ENCODE data around the gene TEX26. TPM values are rescaled to one million over a fixed set of nuclear protein-coding genes. Genes with fewer than 3 reads are reported as not detected.

TEX26 gene
- total RNA-seq, 2 donors from 2014 or later, result not detected

DNA sequence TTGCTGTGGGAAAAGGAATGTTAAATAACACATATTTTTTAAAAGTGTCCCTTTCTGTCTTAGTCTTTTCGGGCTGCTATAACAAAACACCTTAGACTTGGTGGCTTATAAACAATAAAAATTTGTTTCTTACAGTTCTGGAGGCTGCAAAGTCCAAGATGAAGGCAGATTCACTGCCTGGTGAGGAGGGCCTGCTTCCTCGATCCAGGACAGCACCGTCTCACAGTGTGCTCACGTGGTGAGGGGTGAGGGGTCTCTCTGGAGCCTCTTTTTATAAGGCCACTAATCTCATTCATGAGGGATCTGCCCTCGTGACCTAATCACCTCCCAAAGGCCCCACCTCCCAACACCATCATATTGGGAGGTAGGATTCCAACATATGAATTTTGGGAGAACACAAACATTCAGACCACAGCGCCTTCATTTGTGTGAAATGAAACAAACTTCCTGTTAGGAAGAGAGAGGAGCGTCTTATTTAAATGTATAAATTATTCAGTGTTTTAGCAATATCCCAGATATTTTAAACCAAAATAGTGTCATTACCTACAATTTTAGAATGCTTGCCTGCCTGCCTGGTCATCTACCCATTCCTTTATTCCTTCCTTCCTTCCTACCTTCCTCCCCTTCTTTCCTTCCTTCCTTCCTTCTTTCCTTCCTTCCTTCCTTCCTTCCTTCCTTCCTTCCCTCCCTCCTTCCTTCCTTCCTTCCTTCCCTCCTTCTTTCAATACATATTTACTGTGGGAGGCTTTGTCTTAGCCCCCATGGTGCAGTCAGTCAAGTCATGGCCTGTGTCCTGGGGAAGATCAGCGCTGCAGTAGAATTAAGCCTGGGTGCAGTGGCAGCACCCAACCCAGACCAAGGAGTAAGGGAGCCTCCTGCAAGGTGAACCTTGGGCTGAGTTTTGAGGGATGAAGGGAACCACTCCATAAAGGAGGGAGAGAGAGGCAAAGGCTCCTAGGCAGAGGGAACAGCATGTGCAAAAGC, 84.2 kb downstream of the TEX26 start:
- no peaks in the 10 kb centered on the region for H3K9me3 ChIP-seq
- H3K36me3 ChIP-seq, result no peaks in the 10 kb centered on the region
- TF ChIP-seq, protein P1, sequence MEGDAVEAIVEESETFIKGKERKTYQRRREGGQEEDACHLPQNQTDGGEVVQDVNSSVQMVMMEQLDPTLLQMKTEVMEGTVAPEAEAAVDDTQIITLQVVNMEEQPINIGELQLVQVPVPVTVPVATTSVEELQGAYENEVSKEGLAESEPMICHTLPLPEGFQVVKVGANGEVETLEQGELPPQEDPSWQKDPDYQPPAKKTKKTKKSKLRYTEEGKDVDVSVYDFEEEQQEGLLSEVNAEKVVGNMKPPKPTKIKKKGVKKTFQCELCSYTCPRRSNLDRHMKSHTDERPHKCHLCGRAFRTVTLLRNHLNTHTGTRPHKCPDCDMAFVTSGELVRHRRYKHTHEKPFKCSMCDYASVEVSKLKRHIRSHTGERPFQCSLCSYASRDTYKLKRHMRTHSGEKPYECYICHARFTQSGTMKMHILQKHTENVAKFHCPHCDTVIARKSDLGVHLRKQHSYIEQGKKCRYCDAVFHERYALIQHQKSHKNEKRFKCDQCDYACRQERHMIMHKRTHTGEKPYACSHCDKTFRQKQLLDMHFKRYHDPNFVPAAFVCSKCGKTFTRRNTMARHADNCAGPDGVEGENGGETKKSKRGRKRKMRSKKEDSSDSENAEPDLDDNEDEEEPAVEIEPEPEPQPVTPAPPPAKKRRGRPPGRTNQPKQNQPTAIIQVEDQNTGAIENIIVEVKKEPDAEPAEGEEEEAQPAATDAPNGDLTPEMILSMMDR (IDR thresholded peaks at IDR 0.05), result no peak
- H3K27ac ChIP-seq, result no peak overlapping the region
- H3K27me3 ChIP-seq, result no peaks in the 10 kb centered on the region
- H3K4me1 ChIP-seq, result no peaks in the 10 kb centered on the region
- H3K4me3 ChIP-seq, result no peak overlapping the region
- DNase-seq (ENCODE audit: low spot score), result no peak

DNA sequence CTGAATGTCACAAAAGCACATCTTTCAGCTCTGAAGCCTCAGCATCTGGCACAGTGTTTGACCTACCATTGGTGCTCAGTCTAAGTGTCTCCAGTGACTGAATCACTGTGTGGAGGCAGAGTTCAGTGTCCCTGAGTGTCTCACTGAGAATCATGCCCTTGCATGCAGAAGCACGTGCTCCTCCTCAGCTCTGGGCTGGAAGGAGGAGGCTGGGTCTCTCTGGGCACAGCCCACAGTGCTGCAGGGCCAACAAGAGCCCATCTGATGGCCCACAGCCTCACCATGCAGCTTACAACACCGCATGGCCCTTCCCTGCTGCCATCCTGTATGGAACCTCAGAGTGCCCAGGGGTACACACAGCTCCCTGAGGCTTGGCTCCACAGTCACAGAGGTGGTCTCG, 86.1 kb downstream of the TEX26 start:
- Histone ChIP-seq H3K4me1 (no peaks in the 10 kb centered on the region), H3K36me3 (no peaks in the 10 kb centered on the region), H3K9me3 (no peaks in the 10 kb centered on the region), H3K27me3 (no peaks in the 10 kb centered on the region), H3K27ac (no peak overlapping the region), H3K4me3 (no peak overlapping the region)
- TF ChIP-seq, protein P1 (IDR thresholded peaks at IDR 0.05), result no peak
- DNase-seq (ENCODE audit: low spot score), result no peak

DNA sequence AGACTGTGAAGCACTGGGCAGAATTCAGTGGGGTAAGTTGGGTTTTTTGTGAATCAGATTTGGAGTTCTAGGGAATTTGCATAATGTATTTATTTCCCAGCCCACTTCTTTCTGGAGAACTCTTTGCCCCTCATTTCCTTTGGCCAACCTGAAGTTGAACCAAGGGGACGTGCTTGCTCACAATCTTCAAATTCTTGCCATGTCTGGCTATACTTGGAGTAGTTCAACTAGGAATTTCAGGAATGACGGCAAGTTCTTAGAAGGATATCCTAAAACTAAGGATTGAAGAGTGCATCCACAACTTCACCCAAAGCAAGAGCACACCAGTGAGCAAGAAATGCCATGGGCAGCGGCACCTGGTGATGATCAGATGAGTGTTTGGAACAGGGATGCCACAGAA, 88.5 kb downstream of the TEX26 start:
- no peaks in the 10 kb centered on the region for H3K27me3 ChIP-seq
- no peaks in the 10 kb centered on the region for H3K36me3 ChIP-seq
- H3K4me3 ChIP-seq, result no peak overlapping the region
- DNase-seq (ENCODE audit: low spot score), result no peak
- TF ChIP-seq, protein P1 (IDR thresholded peaks at IDR 0.05), result no peak
- no peaks in the 10 kb centered on the region for H3K9me3 ChIP-seq
- no peak overlapping the region for H3K27ac ChIP-seq
- H3K4me1 ChIP-seq, result no peaks in the 10 kb centered on the region

DNA sequence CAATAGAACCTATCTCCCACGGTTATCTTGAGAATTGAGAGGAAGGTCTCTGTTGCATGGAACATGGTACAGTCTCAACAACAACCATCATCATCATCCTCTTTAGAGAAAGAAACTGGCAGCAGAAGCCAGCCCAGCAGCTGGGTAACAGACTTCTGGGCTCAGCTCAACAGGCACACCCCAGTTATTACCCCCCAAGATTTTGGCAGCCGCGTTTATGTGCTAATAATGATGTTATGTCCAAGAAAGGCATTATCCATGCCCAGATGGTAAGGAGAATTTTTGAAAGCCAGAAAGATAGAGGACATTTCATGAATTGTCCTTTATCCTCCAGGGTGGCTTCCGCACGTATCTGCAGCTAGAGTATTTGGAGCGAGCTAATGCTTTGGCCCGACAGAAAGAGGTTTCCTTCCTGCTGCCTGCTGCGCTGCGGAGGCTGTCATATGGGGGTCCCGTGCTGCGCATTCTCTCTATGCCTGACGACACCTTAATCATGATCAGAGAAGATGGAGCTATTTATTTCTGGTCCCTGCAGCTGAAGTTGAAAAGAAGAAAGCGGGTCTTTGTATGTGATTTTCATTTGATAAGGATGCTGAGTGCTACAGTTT, 89.9 kb downstream of the TEX26 start:
- Histone ChIP-seq H3K4me1 (no peaks in the 10 kb centered on the region), H3K4me3 (no peak overlapping the region), H3K36me3 (no peaks in the 10 kb centered on the region), H3K27ac (no peak overlapping the region), H3K27me3 (no peaks in the 10 kb centered on the region), H3K9me3 (no peaks in the 10 kb centered on the region)
- TF ChIP-seq, protein P1 (IDR thresholded peaks at IDR 0.05), result no peak
- DNase-seq (ENCODE audit: low spot score), result no peak

DNA sequence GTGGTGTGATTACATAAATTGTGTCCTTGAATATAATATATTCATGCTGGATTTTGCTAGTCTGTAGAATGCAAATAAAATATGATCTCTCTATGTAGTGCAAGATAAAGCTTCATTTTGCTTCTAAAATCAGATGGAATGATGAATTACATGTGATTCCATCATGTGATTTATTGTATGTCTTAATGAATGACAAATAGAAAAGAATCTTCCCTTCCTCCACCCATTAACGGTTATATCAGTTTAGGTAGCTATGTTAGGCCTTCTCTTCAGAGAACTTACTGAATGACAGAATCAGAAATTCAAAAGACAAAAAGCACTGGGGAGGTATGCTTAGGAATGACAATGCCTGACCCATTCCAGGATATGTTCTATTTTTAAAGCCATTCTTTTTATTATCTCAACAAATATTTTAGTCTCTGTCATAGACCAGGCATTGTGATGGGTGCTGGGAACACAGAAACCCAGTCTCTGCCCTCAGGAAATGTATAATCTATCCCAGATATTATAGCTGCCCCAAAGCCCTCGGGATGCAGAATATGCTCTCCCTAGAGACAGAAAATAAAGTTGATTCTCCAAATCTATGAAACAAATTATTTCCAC, 90.6 kb downstream of the TEX26 start:
- TF ChIP-seq, protein P1 (IDR thresholded peaks at IDR 0.05), result no peak
- no peak overlapping the region for H3K4me3 ChIP-seq
- H3K27me3 ChIP-seq, result no peaks in the 10 kb centered on the region
- no peak for DNase-seq (ENCODE audit: low spot score)
- H3K36me3 ChIP-seq, result no peaks in the 10 kb centered on the region
- H3K9me3 ChIP-seq, result no peaks in the 10 kb centered on the region
- no peaks in the 10 kb centered on the region for H3K4me1 ChIP-seq
- no peak overlapping the region for H3K27ac ChIP-seq

Other genes with a start within 250 kb of the TEX26 start
- 10 to 100 TPM in 1 of 2 donors, 1 to 10 TPM in 1; 7.4 to 41.4 TPM for gene ALOX5AP, start 197.1 kb upstream of the TEX26 start, total RNA-seq
- 10 to 100 TPM; 37.4 to 42.4 TPM for gene MEDAG, start 26.4 kb upstream of the TEX26 start, total RNA-seq
- gene HSPH1, start 229.2 kb downstream of the TEX26 start, total RNA-seq, result 10 to 100 TPM; 30.7 to 31.7 TPM

All from right atrium auricular region (tissue), 2 donors.